Umbilical cord (tissue), 2 donors: Measurements from ENCODE around the gene CEP72. TPM values are rescaled to one million over a fixed set of nuclear protein-coding genes. Genes with fewer than 3 reads are reported as not detected.
"Not testable (repeated sequence)": the region's sequence is repeated elsewhere in the genome, so short reads cannot be mapped to it uniquely, and the experiment has no call there.

Source experiments
- DNase-seq: peaks from one replicate; pipeline ENCODE4 v3.0.0-alpha.2; 2015; ENCODE audit warnings: low spot score
- total RNA-seq: library from RNA; depleted of rRNA; stranded (reverse); fragments of >200 nt; gene quantifications from one replicate; pipeline ENCODE4 v1.2.3, GENCODE V29; 2014; ENCODE audit warnings: low replicate concordance; ENCODE audit not compliant: insufficient read depth

The CEP72 gene, protein sequence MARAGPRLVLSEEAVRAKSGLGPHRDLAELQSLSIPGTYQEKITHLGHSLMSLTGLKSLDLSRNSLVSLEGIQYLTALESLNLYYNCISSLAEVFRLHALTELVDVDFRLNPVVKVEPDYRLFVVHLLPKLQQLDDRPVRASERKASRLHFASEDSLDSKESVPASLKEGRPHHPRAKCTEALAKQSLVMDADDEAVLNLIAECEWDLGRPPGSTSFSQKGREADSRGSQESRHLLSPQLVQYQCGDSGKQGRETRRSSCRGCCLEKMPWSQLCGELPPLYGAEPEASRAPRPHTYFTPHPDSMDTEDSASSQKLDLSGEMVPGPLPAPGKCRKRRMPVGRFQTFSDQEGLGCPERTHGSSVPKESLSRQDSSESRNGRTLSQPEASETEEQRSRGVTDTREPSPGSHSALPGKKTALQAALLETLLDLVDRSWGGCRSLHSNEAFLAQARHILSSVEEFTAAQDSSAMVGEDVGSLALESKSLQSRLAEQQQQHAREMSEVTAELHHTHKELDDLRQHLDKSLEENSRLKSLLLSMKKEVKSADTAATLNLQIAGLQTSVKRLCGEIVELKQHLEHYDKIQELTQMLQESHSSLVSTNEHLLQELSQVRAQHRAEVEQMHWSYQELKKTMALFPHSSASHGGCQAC
- 0.72 TPM for total RNA-seq

DNA sequence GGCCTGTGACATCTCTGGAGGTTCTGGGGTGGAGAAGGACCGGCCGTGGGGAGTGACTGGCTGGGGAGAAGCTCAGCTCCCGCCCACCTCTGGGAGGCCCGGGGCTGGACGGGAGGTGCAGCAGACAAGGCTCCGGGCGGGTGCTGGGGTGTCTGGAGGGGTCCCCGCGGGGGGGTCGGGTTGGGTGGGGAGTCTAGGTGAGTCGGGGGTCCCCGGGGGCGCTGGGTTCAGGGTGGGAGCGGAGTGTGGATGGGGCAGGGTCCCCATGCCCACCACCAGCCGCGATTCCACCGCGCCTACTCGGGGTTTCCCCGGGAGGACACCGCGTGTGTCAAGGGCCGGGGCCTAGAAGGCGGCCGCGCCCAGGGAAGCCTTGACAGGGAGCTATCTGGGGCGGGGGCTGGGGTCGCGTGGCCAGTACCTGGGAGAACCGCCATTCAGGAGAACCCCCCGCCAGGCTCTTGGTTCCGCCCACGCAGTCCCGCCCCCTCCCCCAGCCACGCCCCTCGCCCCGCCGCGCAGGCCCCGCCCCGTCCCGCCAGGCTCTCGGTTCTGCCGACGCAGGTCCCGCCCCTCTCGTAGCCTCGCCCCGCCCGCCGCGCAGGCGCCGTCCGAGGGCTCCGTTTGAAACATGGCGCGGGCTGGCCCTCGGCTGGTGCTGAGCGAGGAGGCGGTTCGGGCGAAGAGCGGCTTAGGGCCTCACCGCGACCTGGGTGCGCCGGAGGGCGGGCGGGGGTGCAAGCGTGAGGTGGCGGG is at the start of gene CEP72:
Gene CEP72, plus strand, starts transcription at position 610 of the 756 bp plus-strand sequence. Its CDS starts 22 bp downstream, at position 632.
- peak; percentile 89 for DNase-seq

DNA sequence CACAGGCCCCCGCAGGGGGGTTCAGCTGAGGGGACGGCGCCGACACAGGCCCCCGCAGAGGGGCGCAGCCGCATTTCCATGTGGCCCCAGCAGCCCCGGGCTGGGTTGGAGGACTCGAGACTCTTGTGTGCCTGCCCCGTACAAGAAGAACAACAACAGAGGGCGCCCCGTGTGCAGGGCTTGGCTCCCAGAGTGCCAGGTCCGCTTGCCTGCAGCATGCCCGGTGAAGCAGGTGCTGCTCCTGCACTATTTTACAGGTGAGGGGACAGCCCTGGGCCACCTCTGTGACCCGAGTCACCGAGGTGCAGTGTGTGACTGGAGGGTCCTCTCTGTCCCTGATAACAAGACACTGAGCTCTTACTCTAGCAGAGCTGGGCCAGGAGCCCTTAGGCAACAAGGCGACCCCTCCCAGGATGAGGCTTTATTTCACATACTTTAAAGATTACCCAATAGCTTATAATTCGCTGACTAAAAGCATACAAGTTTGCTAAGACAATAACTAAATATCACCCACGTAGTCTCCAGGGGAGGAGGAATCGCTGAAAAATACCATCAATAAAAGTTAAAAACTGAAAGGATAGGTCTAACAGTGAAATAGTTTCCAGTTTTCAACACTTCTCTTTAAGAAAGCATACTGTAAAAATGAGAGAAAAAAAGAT is 46.2 kb upstream of the CEP72 start:
- DNase-seq = no peak

DNA sequence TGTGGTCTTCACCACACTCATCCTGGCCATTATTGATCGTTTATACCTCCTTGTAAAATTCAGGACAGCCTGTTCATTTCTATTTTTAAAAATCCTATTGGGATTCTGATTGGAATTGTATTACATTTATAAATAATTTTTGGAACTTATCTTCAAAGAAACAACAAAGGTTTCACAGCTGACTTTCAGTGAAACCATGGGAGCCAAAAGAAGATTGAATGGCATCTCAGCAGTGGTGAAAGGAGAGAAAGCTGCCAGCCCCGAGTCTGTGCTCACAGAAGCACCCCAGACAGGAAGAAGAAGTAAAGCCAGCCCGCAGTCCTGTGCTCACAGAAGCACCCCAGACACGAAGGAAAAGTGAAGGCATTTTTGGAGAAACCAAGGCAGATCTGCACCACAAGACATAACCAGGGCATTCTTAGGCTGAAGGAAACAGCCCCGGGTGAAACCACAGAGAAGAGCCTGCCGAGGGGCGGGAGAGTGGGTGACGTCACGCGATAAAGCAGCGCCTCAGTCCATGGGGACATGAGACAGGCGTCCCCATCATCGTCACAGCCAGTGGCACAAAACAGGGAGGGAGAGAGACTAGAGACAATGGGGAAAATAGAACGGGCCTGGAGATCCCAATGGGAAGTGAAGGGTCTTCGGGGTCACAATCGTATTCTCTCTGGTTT is 45.4 kb upstream of the CEP72 start:
- DNase-seq = no peak

DNA sequence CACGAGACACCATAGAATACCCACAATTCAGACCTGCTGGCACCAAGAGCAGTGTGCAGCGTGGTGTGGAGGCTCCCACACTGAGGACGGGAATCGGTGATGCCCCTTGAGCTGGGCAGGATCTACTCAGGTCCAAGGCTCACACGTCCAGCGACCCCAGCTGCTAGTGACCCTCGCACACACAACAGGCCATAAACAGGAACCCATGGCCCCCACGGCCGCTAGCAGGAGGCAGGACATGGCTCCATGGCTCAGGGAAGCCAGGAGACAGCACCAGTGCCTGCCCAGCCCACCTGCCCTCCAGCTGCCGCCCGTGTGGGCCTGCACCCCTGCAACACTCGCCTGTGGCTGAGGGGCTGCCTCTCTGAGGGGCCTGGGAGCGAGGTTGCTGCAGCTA is 44.5 kb upstream of the CEP72 start:
- no peak for DNase-seq

DNA sequence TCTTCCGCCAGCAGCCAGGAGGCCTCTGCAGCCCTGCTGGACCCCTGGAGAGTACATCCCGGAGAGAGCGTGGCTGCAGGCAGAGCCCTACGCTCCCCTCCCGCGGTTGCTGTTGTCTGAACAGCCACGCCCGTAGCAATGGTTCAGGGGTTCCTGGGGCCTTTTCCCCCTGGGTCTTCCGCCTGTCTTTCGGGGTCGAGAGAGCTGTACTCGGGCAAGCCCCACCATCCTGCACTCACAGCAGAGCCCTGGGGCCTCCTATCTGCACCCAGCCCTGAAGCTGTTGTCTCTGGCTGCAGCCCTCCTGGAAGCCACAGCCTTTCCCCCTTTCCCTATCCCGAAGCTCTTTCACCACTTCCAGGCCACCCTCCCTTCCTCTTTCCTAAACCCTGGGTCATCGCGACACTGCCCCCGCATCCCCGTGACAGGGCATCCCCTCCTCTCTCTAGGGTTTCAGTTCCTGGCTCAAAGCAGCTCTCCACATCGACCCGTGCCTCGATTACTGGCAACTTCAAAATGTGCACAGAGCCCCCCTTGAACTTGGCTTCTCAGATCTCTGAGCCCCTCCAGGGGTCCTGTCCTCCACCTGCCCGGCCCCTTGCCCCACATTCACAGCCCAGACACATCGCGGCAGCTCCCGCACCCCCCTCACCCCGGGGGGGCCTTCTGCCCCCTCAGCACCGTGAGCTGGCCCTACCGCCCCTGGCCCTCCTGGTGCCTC is 43.9 kb upstream of the CEP72 start:
- DNase-seq = no peak

DNA sequence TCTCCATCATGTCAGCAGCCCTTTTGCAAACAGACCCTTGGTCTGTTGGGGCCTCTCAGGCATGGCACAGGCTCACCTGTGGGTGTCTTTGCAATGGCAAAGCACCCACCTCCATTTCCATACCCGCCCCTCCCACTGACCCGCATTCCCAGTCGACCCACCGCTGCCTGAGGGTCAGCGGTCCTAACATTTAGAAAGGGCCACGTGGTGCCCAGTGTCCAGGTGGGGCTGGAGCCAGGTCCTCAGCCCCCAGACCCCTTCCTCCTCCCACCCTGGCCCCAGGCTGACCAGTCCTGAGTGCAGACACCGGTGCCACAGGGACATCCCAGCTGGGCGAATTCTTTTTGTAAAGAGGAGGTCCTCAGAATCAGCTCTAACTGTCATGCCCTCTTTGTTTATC is 43.3 kb upstream of the CEP72 start:
- no peak for DNase-seq

DNA sequence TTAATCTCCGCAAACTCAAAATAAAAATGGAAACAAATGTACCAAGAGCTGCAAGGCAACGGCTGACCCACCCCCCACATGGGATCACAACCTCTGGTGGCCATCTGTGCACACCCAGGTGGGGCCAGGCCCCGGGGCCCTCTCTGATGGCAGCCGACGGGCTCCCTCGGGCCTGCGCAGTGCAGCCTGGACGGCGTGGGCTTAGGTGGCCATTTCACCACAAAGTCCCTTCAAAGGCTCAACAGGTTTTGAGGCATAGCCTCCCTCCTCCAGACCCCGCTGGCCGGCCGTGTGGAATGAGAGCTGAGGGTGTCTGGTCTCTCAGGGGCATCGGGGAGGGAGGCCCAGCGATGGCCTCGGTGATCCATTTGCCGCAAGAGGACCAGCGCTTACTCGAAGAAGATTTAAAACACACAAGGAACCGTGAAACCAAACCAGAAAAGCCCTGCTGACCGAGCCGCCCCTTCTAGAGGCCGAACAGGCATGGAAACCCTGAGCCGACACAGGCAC is 42.7 kb upstream of the CEP72 start:
- DNase-seq = no peak

DNA sequence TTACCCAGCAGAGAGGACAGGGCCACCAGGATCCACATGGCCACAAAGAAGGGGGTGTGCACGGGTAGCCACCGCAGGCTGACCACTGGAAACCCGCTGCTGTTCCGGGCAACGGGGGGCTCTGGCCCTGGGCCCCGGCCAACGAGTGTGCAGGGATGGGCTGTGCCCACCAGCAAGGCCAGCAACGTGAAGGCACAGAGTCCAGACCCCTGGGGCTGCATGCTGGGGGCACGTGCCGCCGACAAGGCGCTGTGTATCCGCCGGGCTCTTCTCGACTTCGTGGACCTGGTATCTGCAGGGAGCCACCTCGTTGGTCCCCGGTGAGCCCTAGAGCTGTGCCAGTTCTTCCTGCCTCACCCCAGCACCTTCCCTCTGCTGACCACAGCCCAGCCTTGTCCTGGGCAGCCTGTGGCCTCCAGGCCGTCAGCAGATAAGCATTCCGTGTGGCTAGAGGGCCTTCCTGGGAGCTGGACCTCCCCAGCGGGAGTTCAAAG is 42.2 kb upstream of the CEP72 start:
- DNase-seq = no peak

DNA sequence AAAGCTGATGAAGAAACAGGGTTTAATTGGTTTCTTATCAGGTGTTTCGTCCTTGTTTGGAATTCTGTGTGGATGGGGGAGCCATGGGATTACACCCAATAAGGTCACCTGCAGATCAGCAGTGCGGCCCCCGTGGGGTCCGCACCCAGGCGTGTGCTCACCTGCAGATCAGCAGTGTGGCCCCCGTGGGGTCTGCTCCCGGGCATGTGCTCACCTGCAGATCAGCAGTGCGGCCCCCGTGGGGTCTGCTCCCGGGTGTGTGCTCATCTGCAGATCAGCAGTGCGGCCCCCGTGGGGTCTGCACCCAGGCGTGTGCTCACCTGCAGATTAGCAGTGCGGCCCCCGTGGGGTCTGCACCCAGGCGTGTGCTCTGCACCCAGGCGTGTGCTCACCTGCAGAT is 41.7 kb upstream of the CEP72 start:
- no peak for DNase-seq

DNA sequence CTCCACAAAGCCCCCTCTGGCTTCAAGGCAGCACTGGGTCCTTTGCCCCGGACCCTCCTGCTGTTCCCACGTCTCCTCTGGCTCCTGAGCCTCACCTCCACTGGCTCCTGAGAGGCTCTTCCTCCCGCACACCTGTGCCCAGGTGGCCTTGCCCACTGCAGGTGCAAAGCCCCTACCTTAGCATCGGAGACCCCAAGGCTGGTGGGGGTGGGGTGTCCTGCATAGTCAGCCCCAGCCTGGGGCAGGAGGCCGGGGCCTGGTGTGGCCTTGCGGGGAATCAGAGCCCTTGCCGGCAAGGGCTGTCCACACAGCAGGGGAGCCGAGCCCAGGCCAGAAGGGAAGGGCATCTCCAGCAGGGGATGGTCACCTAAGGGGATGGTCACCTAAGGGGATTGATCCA is 41.3 kb upstream of the CEP72 start:
- DNase-seq = no peak

DNA sequence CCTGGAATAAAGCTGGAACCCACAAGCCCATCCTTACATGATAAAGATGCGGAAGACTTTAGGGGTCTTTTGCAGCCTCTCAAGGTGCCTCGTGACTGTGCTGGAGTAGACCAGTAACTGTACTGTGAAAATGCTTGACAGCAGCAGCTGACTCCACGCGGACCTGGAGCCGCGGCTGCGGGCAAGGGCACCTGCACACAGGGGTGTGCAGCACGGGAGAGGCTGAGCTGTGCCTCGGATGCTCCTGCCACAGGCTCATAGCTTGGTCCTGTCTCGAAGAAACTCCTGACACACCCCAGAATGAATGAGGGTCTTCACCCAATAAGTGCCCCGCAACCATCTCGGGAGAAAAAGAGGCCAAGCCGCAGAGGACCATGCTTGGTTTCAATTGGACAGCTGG is 40.3 kb upstream of the CEP72 start:
- no peak for DNase-seq

DNA sequence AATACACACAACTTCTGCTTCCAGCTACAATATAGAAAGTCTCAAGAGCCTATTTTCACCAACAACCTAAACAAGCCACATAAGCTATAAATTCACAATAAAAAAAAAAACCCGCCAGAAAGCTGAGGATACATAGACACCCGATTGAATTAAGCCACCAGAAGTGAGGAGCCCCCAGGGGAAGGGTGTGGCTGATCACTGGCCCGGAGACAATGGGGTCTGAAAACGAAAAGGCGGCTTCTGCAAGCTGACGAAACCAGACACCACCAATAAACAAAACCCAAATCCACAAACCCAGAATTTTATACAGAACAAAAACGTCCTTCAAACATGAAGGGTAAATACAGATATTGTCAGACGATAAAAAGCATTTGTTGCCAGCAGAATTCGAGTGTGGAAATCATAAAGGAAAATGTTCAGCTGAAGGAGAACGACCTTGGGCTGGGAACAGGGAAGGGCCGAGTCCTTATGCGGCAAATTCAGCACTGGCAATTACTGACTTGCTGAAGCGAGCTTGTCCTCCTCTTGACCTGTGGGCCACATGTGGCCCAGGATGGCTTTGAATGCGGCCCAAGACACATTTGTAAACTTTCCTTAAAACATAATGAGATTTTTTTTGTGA is 39.6 kb upstream of the CEP72 start:
- DNase-seq = no peak

DNA sequence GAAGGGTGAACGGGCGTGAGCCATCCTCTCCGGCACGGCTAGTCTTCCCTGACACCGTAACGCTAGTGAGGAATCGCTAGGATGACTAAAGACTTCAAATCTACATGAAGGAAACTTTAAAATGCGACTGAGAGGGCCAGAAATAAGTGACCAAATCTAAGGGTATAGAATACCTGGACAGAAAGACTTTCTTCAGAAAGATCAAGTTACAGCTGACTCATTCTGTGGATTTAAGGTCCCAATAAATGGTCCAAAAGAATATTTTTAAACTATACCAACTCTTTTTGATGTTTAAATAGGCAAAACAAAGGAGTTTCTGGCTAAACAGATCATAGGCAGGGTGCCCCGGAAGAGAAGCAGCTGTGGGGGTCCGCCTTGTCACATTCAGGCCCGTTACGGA is 38.9 kb upstream of the CEP72 start:
- no peak for DNase-seq

DNA sequence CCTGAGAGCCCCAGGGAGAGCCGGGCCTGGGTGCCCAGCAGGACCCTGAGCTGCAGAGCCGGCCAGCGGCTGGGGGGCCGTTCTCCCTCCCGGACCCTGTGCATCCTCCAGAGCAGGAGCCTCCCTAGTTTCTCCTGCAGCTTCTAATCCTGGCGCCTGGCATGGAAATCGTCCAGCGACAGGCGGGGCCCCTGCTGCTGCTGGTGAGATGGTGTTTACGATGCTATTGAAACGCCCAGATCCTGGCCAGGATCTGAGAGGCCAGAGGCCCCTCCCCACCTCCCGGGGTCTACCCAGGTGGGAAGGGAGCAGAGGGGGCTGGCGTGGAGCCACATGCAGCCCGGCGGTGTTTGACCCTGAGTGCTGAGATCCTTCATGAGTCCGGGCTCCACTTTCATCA is 38.2 kb upstream of the CEP72 start:
- no peak for DNase-seq

DNA sequence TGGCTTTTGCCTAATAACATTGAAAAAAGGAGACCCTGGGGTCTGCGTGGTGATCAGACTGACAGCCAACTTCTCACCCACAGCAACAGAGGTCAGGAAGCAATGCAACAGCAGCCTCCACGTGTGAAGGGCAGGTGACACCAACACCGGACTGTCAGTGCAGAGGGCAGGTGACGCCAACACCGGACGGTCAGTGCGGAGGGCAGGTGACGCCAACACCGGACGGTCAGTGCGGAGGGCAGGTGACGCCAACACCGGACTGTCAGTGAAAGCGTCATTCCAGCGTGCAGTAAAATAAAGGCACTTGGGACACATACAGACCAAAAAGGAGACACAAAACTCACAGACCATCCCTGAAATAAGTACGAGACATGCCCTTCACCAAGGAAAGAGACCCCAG is 37.2 kb upstream of the CEP72 start:
- no peak for DNase-seq

DNA sequence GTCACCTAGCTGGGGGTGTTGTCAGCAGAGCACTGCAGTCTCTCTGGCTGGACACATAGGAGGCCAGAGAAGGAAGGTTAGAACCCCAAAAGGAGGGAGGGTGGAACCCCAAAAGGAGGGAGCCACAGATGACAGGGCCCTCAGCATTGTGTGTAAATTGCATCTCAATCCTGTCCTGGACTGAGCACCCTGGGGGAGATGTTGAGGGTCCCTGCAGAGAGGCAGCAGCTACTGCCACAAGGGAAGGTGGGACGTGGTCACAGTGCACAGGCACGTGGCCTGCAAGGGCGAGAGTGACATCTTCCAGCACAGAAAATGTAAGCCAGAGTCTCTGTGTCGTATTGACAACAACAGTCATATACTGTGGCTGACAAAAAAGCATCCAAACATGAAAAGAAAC is 36.5 kb upstream of the CEP72 start:
- no peak for DNase-seq

DNA sequence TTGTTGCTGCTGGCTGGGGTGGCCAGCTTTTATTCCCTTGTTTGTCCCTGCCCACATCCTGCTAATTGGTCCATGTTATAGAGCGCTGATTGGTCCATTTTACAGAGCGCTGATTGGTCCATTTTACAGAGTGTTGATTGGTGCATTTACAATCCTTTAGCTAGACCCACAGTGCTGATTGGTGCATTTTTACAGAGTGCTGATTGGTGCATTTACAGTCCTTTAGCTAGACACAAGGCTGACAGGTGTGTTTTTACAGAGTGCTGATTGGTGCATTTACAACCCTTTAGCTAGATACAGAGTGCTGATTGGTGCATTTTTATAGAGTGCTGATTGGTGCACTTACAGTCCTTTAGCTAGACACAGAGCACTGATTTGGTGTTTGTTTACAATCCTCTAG is 34.9 kb upstream of the CEP72 start:
- DNase-seq = not testable (repeated sequence)

DNA sequence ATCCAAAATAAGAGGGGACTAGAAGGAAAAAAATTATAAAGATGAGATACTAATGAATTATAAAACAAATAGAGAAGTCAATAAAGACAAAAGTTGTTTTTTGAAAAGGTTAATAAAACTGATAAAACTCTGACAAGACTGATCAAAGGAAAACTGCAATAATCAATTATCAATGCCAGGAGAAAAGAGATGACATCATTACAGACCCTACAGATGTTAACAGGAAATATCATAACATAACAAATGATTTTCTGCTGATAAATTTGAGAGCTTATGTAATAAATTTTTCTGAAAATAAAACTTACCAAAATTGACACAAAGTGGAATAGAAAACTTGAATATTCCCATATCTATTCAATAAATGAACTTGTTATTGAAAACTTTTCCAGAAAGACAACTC is 34.3 kb upstream of the CEP72 start:
- DNase-seq = no peak

DNA sequence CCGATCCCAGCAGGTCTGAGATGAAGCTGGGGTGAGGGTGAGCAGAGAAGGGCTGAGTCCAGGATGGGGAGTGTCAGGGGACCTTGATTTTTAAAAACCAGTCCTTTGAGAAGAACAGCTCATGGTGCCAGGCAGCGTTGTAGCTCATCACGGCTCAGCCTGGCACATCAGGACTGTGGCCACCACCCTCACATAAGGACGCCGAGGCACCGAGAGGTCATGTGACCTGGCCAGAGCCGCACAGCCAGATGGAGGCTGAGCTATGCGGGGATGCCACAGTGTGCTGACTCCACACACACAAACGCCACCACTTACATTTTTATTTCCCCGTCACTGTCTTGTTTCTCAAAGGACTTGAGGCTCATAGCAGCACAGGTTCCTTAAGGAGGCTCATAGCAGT is 32.9 kb upstream of the CEP72 start:
- no peak for DNase-seq
